HEK293 (cell line): ENCODE data around the gene JAKMIP1.

Experiments used
- CTCF ChIA-PET: fragments of 350-600 bp; formaldehyde crosslinking; extraction: SDS; loops from one replicate; lab custom pipeline; 2021; ENCODE audit warnings: antibody characterized with exemption; lab: Yijun Ruan, JAX
- POLR2A ChIA-PET: fragments of 300-600 bp; formaldehyde crosslinking; extraction: SDS; loops from one replicate; lab custom pipeline; 2020; ENCODE audit warnings: antibody characterized with exemption, inconsistent platforms; lab: Yijun Ruan, JAX
- H3K27ac ChIP-seq: fragments of 200-500 bp; sonication (Bioruptor generic); 2 replicates; pipeline ENCODE4 v1.5.1; 2014; ENCODE audit warnings: low read depth, low read length, control low read depth, inconsistent platforms; ENCODE audit errors: extremely low read depth
- H3K36me3 ChIP-seq, 2 experiments: fragments of 200-500 bp in 1 of 2; sonication (Bioruptor generic) in 1 of 2; 1 replicate in 1 of 2; 2 replicates in 1 of 2; pipeline ENCODE4 v1.5.1; 2014 to 2017; ENCODE audit warnings: inconsistent platforms in 2 of 2, low read length in 2 of 2; ENCODE audit not compliant: control insufficient read depth in 2 of 2, insufficient read depth in 1 of 2
- H3K4me1 ChIP-seq: fragments of 200-500 bp; sonication (Bioruptor generic); 2 replicates; pipeline ENCODE4 v1.5.1; 2014; ENCODE audit warnings: mild to moderate bottlenecking, low read length, inconsistent platforms; ENCODE audit not compliant: control insufficient read depth, insufficient read depth
- H3K4me3 ChIP-seq: 2 replicates; pipeline ENCODE4 v1.5.1; 2011; ENCODE audit warnings: low read depth, mild to moderate bottlenecking, control low read depth, low read length, moderate library complexity
- H3K9me3 ChIP-seq: fragments of 200-500 bp; sonication (Bioruptor generic); 2 replicates; pipeline ENCODE4 v1.5.1; 2014; ENCODE audit warnings: low read depth, low read length, inconsistent platforms; ENCODE audit not compliant: control insufficient read depth, insufficient read depth
- GFI1B ChIP-seq: fragments of 450-650 bp; formaldehyde crosslinking; IDR thresholded peaks from 2 replicates; pipeline ENCODE4 v1.5.1; 2016; ENCODE audit warnings: missing biosample characterization, missing genetic modification characterization
- HIC1 ChIP-seq: fragments of 450-650 bp; formaldehyde crosslinking; IDR thresholded peaks from 2 replicates; pipeline ENCODE4 v1.5.1; 2016; ENCODE audit warnings: missing biosample characterization, missing genetic modification characterization
- KLF9 ChIP-seq: fragments of 450-650 bp; formaldehyde crosslinking; IDR thresholded peaks from 2 replicates; pipeline ENCODE4 v1.5.1; 2016; ENCODE audit warnings: missing biosample characterization, missing genetic modification characterization, low read depth
- MYNN ChIP-seq: fragments of 450-650 bp; formaldehyde crosslinking; IDR thresholded peaks from 2 replicates; pipeline ENCODE4 v1.5.1; 2016; ENCODE audit warnings: missing biosample characterization, missing genetic modification characterization, borderline replicate concordance
- SP2 ChIP-seq: fragments of 450-650 bp; formaldehyde crosslinking; IDR thresholded peaks from 2 replicates; pipeline ENCODE4 v1.5.1; 2016; ENCODE audit warnings: missing biosample characterization, missing genetic modification characterization
- ZBTB20 ChIP-seq: fragments of 450-650 bp; formaldehyde crosslinking; IDR thresholded peaks from 2 replicates; pipeline ENCODE4 v1.5.1; 2016; ENCODE audit warnings: missing biosample characterization, missing genetic modification characterization
- ZFHX2 ChIP-seq: fragments of 450-650 bp; formaldehyde crosslinking; conservative IDR thresholded peaks from 2 replicates; pipeline ENCODE4 v1.5.1; 2016; ENCODE audit warnings: missing biosample characterization, missing genetic modification characterization
- ZFP41 ChIP-seq: fragments of 450-650 bp; formaldehyde crosslinking; IDR thresholded peaks from 2 replicates; pipeline ENCODE4 v1.5.1; 2016; ENCODE audit warnings: missing biosample characterization, missing genetic modification characterization, borderline replicate concordance
- ZNF202 ChIP-seq: fragments of 450-650 bp; formaldehyde crosslinking; IDR thresholded peaks from 2 replicates; pipeline ENCODE4 v1.5.1; 2016; ENCODE audit warnings: missing biosample characterization, missing genetic modification characterization, borderline replicate concordance
- ZNF37A ChIP-seq: fragments of 450-650 bp; IDR thresholded peaks from 2 replicates; pipeline ENCODE4 v1.5.1; 2018; ENCODE audit warnings: missing biosample characterization, missing genetic modification characterization
- ZNF529 ChIP-seq: fragments of 450-650 bp; formaldehyde crosslinking; IDR thresholded peaks from 2 replicates; pipeline ENCODE4 v1.5.1; 2017; ENCODE audit warnings: missing genetic modification characterization, missing biosample characterization; ENCODE audit not compliant: insufficient replicate concordance
- ZNF571 ChIP-seq: fragments of 450-650 bp; formaldehyde crosslinking; IDR thresholded peaks from 2 replicates; pipeline ENCODE4 v1.5.0; 2017; ENCODE audit warnings: missing biosample characterization, missing genetic modification characterization
- ZNF654 ChIP-seq: fragments of 450-650 bp; formaldehyde crosslinking; IDR thresholded peaks from 2 replicates; pipeline ENCODE4 v1.5.1; 2016; ENCODE audit warnings: low read depth, missing biosample characterization, missing genetic modification characterization
- TF ChIP-seq, protein P1 (sequence below): fragments of 450-650 bp; formaldehyde crosslinking; IDR thresholded peaks from 2 replicates; pipeline ENCODE4 v1.5.1; 2016; ENCODE audit warnings: missing biosample characterization, missing genetic modification characterization
- TF ChIP-seq, protein P2 (sequence below): fragments of 450-650 bp; formaldehyde crosslinking; IDR thresholded peaks from 2 replicates; pipeline ENCODE4 v1.5.1; 2016; ENCODE audit warnings: missing biosample characterization, missing genetic modification characterization
- TF ChIP-seq, protein P3 (sequence below): fragments of 450-650 bp; formaldehyde crosslinking; IDR thresholded peaks from 2 replicates; pipeline ENCODE4; 2016; ENCODE audit warnings: missing biosample characterization, missing genetic modification characterization

JAKMIP1 gene

GRCh38 chr4:5999356-5999755 lies 201.0 kb downstream of the JAKMIP1 start (continued):
- TF ChIP-seq ZNF529 (tag by site-specific recombination), result no peak

GRCh38 chr4:5998333-5998936 lies 201.9 kb downstream of the JAKMIP1 start:
- no peaks in the 10 kb centered on the region for H3K4me1 ChIP-seq
- TF ChIP-seq MYNN (tag by site-specific recombination) (no peak), ZNF654 (peak; percentile 73)
- TF ChIP-seq, protein P1, sequence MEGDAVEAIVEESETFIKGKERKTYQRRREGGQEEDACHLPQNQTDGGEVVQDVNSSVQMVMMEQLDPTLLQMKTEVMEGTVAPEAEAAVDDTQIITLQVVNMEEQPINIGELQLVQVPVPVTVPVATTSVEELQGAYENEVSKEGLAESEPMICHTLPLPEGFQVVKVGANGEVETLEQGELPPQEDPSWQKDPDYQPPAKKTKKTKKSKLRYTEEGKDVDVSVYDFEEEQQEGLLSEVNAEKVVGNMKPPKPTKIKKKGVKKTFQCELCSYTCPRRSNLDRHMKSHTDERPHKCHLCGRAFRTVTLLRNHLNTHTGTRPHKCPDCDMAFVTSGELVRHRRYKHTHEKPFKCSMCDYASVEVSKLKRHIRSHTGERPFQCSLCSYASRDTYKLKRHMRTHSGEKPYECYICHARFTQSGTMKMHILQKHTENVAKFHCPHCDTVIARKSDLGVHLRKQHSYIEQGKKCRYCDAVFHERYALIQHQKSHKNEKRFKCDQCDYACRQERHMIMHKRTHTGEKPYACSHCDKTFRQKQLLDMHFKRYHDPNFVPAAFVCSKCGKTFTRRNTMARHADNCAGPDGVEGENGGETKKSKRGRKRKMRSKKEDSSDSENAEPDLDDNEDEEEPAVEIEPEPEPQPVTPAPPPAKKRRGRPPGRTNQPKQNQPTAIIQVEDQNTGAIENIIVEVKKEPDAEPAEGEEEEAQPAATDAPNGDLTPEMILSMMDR, result peak; percentile 74
- TF ChIP-seq, all 188 proteins: peak for 2
- POLR2A ChIA-PET, result no interaction called here
- H3K36me3 ChIP-seq, result no peaks in the 10 kb centered on the region
- no peaks in the 10 kb centered on the region for H3K9me3 ChIP-seq
- no peak overlapping the region for H3K27ac ChIP-seq
- H3K4me3 ChIP-seq, result no peak overlapping the region
- CTCF ChIA-PET, result interaction anchor here (0.6 to 4.2 kb wide), 47 partner anchors 9 to 1540 kb away, joined by 3 to 60 read pairs (median 3); no protein-coding TSS in a partner anchor

DNA sequence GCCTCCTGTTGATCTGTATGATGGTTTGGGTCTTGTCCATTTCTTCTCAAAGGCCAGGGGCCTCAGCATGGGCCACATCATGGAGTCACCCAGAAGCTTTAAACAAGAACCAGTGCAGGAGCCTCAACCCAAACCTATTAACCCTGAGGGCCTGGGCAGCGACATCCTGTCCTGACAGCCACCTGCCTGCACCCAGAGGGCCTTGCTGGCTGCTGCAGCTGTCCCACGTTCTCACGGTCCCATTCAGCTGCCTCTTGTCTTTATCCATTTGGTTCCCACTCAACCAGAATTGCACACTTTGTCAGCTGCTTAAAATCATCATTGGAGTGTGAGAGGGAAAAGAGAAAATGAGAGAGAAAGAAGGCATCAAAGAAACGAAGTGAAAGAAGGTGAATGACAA lies 203.7 kb downstream of the JAKMIP1 start:
- POLR2A ChIA-PET, result no interaction called here
- Histone ChIP-seq H3K36me3 (no peaks in the 10 kb centered on the region), H3K27ac (no peak overlapping the region), H3K4me3 (no peak overlapping the region), H3K4me1 (no peaks in the 10 kb centered on the region), H3K9me3 (no peaks in the 10 kb centered on the region)
- CTCF ChIA-PET, result interaction anchor here (0.7 to 3.4 kb wide), 5 partner anchors 14 to 1518 kb away, joined by 3 to 60 read pairs (median 10); no protein-coding TSS in a partner anchor
- TF ChIP-seq ZNF202 (tag by site-specific recombination) (no peak), SP2 (no peak), ZBTB20 (no peak), KLF9 (tag by site-specific recombination) (no peak), ZFHX2 (tag by site-specific recombination) (no peak), GFI1B (no peak), ZFP41 (tag by site-specific recombination) (no peak), ZNF571 (no peak), ZNF37A (tag by site-specific recombination) (no peak), HIC1 (tag by site-specific recombination) (no peak)
- TF ChIP-seq, protein P2, sequence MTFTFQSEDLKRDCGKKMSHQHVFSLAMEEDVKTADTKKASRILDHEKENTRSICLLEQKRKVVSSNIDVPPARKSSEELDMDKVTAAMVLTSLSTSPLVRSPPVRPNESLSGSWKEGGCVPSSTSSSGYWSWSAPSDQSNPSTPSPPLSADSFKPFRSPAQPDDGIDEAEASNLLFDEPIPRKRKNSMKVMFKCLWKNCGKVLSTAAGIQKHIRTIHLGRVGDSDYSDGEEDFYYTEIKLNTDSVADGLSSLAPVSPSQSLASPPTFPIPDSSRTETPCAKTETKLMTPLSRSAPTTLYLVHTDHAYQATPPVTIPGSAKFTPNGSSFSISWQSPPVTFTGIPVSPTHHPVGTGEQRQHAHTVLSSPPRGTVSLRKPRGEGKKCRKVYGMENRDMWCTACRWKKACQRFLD (tag by site-specific recombination), result no peak
- TF ChIP-seq, protein P3, sequence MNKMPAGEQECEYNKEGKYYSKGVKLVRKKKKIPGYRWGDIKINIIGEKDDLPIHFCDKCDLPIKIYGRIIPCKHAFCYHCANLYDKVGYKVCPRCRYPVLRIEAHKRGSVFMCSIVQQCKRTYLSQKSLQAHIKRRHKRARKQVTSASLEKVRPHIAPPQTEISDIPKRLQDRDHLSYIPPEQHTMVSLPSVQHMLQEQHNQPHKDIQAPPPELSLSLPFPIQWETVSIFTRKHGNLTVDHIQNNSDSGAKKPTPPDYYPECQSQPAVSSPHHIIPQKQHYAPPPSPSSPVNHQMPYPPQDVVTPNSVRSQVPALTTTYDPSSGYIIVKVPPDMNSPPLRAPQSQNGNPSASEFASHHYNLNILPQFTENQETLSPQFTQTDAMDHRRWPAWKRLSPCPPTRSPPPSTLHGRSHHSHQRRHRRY (tag by site-specific recombination), result no peak
- TF ChIP-seq, all 188 proteins: peak for 0
